ENCODE data around the gene SDC3. TPM values are rescaled to one million over a fixed set of nuclear protein-coding genes. Genes with fewer than 3 reads are reported as not detected.
A peak's percentile ranks its signal among the peaks of the same experiment; 100 is the strongest.

Gene SDC3
- total and polyA plus RNA-seq, 2 donors (not counting 1 experiment from before 2014, with no cell fraction given) = 13.7 to 32.9 TPM

DNA sequence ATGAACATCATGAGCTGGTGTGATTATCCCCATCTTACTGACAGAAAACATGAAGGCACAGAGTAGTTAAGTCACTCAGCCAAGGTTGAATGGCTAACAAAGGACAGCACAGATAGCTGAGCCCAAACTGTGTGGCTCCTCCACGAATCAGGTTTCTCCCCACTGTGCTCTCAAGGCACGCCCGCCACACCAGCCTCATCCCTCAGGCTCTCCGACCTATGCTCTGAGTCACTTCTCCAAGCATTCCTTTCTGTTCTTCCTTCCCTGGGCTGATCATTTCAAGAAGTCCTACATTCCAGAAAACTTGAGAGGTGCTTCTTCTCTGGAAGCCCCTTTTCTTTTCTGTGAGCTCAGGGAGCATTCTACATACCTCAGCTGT lies 25.3 kb upstream of the SDC3 start:
- H3K9ac ChIP-seq (ENCODE audit: insufficient read depth, low read length) = no peak overlapping the region
- H3K79me2 ChIP-seq (ENCODE audit: control insufficient read depth, insufficient read depth, low read length) = no peaks in the 10 kb centered on the region
- no peak overlapping the region for H3K27ac ChIP-seq (ENCODE audit: insufficient read depth, low read length)
- H3K9me3 ChIP-seq (ENCODE audit: control insufficient read depth, insufficient read depth, low read depth, low read length) = no peaks in the 10 kb centered on the region
- no peaks in the 10 kb centered on the region for H3K27me3 ChIP-seq (ENCODE audit: control insufficient read depth, insufficient read depth, low read length)
- no peak overlapping the region for H2AFZ ChIP-seq (ENCODE audit: low read length)
- H3K4me2 ChIP-seq (ENCODE audit: extremely low read depth, insufficient read depth, low read length) = no peak overlapping the region
- no peak for TF ChIP-seq CTCF (conservative IDR thresholded peaks at IDR 0.05 in 1 of 2, IDR thresholded peaks at IDR 0.05 in 1 of 2; ENCODE audit: low read depth in 1 of 2, low read length in 2 of 2)
- no peak for TF ChIP-seq EZH2 (IDR thresholded peaks at IDR 0.05; ENCODE audit: low read length, missing control alignments)
- no peak overlapping the region for H3K4me3 ChIP-seq (replicated peaks in 1 of 4; ENCODE audit: control extremely low read depth in 1 of 4, insufficient read depth in 1 of 4, low read depth in 3 of 4, low read length in 4 of 4)
- no peaks in the 10 kb centered on the region for H4K20me1 ChIP-seq (ENCODE audit: control insufficient read depth, extremely low read depth, insufficient read depth, low read length)
- DNase-seq (ENCODE audit: low read depth in 2 of 2) = peak in 1 of 2 donors; percentile 76
- H3K36me3 ChIP-seq (ENCODE audit: control insufficient read depth, insufficient read depth, low read length) = peaks cover 18% of the 10 kb centered on the region
- no peaks in the 10 kb centered on the region for H3K4me1 ChIP-seq (ENCODE audit: control insufficient read depth, extremely low read depth, insufficient read depth, low read length)

GRCh38 chr1:30930631-30931173 lies 22.1 kb upstream of the SDC3 start:
- Histone ChIP-seq H3K27me3 (ENCODE audit: control insufficient read depth, insufficient read depth, low read length) (no peaks in the 10 kb centered on the region), H4K20me1 (ENCODE audit: control insufficient read depth, extremely low read depth, insufficient read depth, low read length) (no peaks in the 10 kb centered on the region), H3K4me1 (ENCODE audit: control insufficient read depth, extremely low read depth, insufficient read depth, low read length) (no peaks in the 10 kb centered on the region), H3K27ac (ENCODE audit: insufficient read depth, low read length) (no peak overlapping the region), H3K36me3 (ENCODE audit: control insufficient read depth, insufficient read depth, low read length) (peaks cover 7% of the 10 kb centered on the region), H3K79me2 (ENCODE audit: control insufficient read depth, insufficient read depth, low read length) (no peaks in the 10 kb centered on the region), H3K4me2 (ENCODE audit: extremely low read depth, insufficient read depth, low read length) (no peak overlapping the region), H3K9ac (ENCODE audit: insufficient read depth, low read length) (no peak overlapping the region), H3K9me3 (ENCODE audit: control insufficient read depth, insufficient read depth, low read depth, low read length) (no peaks in the 10 kb centered on the region), H2AFZ (ENCODE audit: low read length) (no peak overlapping the region), H3K4me3 (replicated peaks in 1 of 4; ENCODE audit: control extremely low read depth in 1 of 4, insufficient read depth in 1 of 4, low read depth in 3 of 4, low read length in 4 of 4) (no peak overlapping the region)
- no peak for DNase-seq (ENCODE audit: low read depth in 2 of 2)
- TF ChIP-seq CTCF (conservative IDR thresholded peaks at IDR 0.05 in 1 of 2, IDR thresholded peaks at IDR 0.05 in 1 of 2; ENCODE audit: low read depth in 1 of 2, low read length in 2 of 2) = no peak
- no peak for TF ChIP-seq EZH2 (IDR thresholded peaks at IDR 0.05; ENCODE audit: low read length, missing control alignments)

- no peaks in the 10 kb centered on the region for H3K9me3 ChIP-seq (ENCODE audit: control insufficient read depth, insufficient read depth, low read depth, low read length)
- H3K4me3 ChIP-seq (replicated peaks in 1 of 4; ENCODE audit: control extremely low read depth in 1 of 4, insufficient read depth in 1 of 4, low read depth in 3 of 4, low read length in 4 of 4) = no peak overlapping the region
- DNase-seq (ENCODE audit: low read depth in 2 of 2) = no peak
- peaks cover 7% of the 10 kb centered on the region for H3K36me3 ChIP-seq (ENCODE audit: control insufficient read depth, insufficient read depth, low read length)
- no peaks in the 10 kb centered on the region for H3K79me2 ChIP-seq (ENCODE audit: control insufficient read depth, insufficient read depth, low read length)
- no peak overlapping the region for H3K27ac ChIP-seq (ENCODE audit: insufficient read depth, low read length)
- no peak overlapping the region for H3K4me2 ChIP-seq (ENCODE audit: extremely low read depth, insufficient read depth, low read length)
- no peaks in the 10 kb centered on the region for H3K27me3 ChIP-seq (ENCODE audit: control insufficient read depth, insufficient read depth, low read length)
- TF ChIP-seq EZH2 (IDR thresholded peaks at IDR 0.05; ENCODE audit: low read length, missing control alignments) = no peak
- no peak for TF ChIP-seq CTCF (conservative IDR thresholded peaks at IDR 0.05 in 1 of 2, IDR thresholded peaks at IDR 0.05 in 1 of 2; ENCODE audit: low read depth in 1 of 2, low read length in 2 of 2)
- H3K9ac ChIP-seq (ENCODE audit: insufficient read depth, low read length) = no peak overlapping the region
- no peaks in the 10 kb centered on the region for H3K4me1 ChIP-seq (ENCODE audit: control insufficient read depth, extremely low read depth, insufficient read depth, low read length)
- no peaks in the 10 kb centered on the region for H4K20me1 ChIP-seq (ENCODE audit: control insufficient read depth, extremely low read depth, insufficient read depth, low read length)
- H2AFZ ChIP-seq (ENCODE audit: low read length) = no peak overlapping the region
These were observed 21.5 kb upstream of the SDC3 start for GRCh38 chr1:30929944-30930525.

Measured in fibroblast of lung (primary cell).